Osteoblast (primary cell): ENCODE results near the gene PTGR2. TPM values are rescaled to one million over a fixed set of nuclear protein-coding genes. Genes with fewer than 3 reads are reported as not detected.

Source experiments
- DNase-seq: peaks from one replicate; pipeline ENCODE4 v3.0.0; 2011; ENCODE audit warnings: low spot score, mixed read lengths; ENCODE audit not compliant: insufficient read length; ENCODE audit errors: missing footprints
- H2AFZ ChIP-seq: 2 replicates; pipeline ENCODE4 v1.6.0; 2011; ENCODE audit warnings: mild to moderate bottlenecking, low read length
- H3K27ac ChIP-seq: 2 replicates; pipeline ENCODE4 v1.5.1; 2011; ENCODE audit warnings: mild to moderate bottlenecking, low read depth, low read length, moderate library complexity
- H3K27me3 ChIP-seq: 2 replicates; pipeline ENCODE4 v1.6.0; 2012; ENCODE audit warnings: mild to moderate bottlenecking, control low read depth, inconsistent platforms, low read length, moderate library complexity; ENCODE audit not compliant: insufficient read depth
- H3K36me3 ChIP-seq: 2 replicates; pipeline ENCODE4 v1.5.1; 2011; ENCODE audit warnings: mild to moderate bottlenecking, low read length, control low read depth, moderate library complexity; ENCODE audit not compliant: insufficient read depth
- H3K4me1 ChIP-seq: 2 replicates; pipeline ENCODE4 v1.5.1; 2011; ENCODE audit warnings: mild to moderate bottlenecking, low read length, control low read depth, moderate library complexity; ENCODE audit not compliant: insufficient read depth
- H3K4me2 ChIP-seq: 2 replicates; pipeline ENCODE4 v1.6.0; 2011; ENCODE audit warnings: mild to moderate bottlenecking, low read length; ENCODE audit not compliant: insufficient read depth
- H3K4me3 ChIP-seq: fragments of 200-600 bp; sonication (generic); 3 replicates; pipeline ENCODE4 v1.5.1; 2012; ENCODE audit warnings: mild to moderate bottlenecking, low read length, inconsistent platforms; ENCODE audit not compliant: insufficient read depth
- H3K79me2 ChIP-seq: 2 replicates; pipeline ENCODE4 v1.6.0; 2012; ENCODE audit warnings: mild to moderate bottlenecking, low read length, control low read depth, inconsistent platforms; ENCODE audit not compliant: insufficient read depth
- H3K9me3 ChIP-seq: 2 replicates; pipeline ENCODE4 v1.5.1; 2011; ENCODE audit warnings: low read depth, low read length, control low read depth
- H4K20me1 ChIP-seq: 2 replicates; pipeline ENCODE4 v1.6.0; 2012; ENCODE audit warnings: mild to moderate bottlenecking, low read length, control low read depth; ENCODE audit not compliant: insufficient read depth
- CTCF ChIP-seq: IDR thresholded peaks from 2 replicates; pipeline ENCODE4 v1.5.1; 2011; ENCODE audit warnings: mild to moderate bottlenecking, low read depth, low read length, moderate library complexity; ENCODE audit errors: extremely low read depth
- total RNA-seq: library from RNA; depleted of rRNA; stranded (reverse); fragments of >200 nt; gene quantifications from 2 replicates; pipeline ENCODE4 v1.2.3, GENCODE V29; 2012

PTGR2 gene
- total RNA-seq, 1 donor = 7.2 TPM

- Histone ChIP-seq H3K36me3 (no peaks in the 10 kb centered on the region), H3K27ac (no peak overlapping the region)
Measured at GRCh38 chr14:73809391-73809790, 42.2 kb upstream of the PTGR2 start.

GRCh38 chr14:73810478-73811163 is 41.0 kb upstream of the PTGR2 start:
- no peaks in the 10 kb centered on the region for H4K20me1 ChIP-seq
- H3K4me3 ChIP-seq = no peak overlapping the region
- H3K79me2 ChIP-seq = no peaks in the 10 kb centered on the region
- H2AFZ ChIP-seq = no peak overlapping the region
- no peaks in the 10 kb centered on the region for H3K4me1 ChIP-seq
- H3K36me3 ChIP-seq = no peaks in the 10 kb centered on the region
- H3K27ac ChIP-seq = no peak overlapping the region
- DNase-seq = no peak
- no peaks in the 10 kb centered on the region for H3K9me3 ChIP-seq
- no peak for TF ChIP-seq CTCF
- H3K27me3 ChIP-seq = no peaks in the 10 kb centered on the region
- no peak overlapping the region for H3K4me2 ChIP-seq

More at GRCh38 chr14:73809391-73809790, 42.2 kb upstream of the PTGR2 start:
- no peak for TF ChIP-seq CTCF
- no peak overlapping the region for H3K4me2 ChIP-seq
- no peaks in the 10 kb centered on the region for H3K9me3 ChIP-seq
- H4K20me1 ChIP-seq = no peaks in the 10 kb centered on the region
- H3K27me3 ChIP-seq = no peaks in the 10 kb centered on the region
- H3K4me1 ChIP-seq = no peaks in the 10 kb centered on the region
- H3K79me2 ChIP-seq = no peaks in the 10 kb centered on the region
- DNase-seq = no peak
- H2AFZ ChIP-seq = no peak overlapping the region
- H3K4me3 ChIP-seq = no peak overlapping the region

- Histone ChIP-seq H3K36me3 (no peaks in the 10 kb centered on the region), H3K27me3 (no peaks in the 10 kb centered on the region), H3K27ac (no peak overlapping the region), H4K20me1 (no peaks in the 10 kb centered on the region), H3K4me3 (no peak overlapping the region), H2AFZ (no peak overlapping the region), H3K9me3 (no peaks in the 10 kb centered on the region), H3K4me1 (no peaks in the 10 kb centered on the region), H3K4me2 (no peak overlapping the region), H3K79me2 (no peaks in the 10 kb centered on the region)
- no peak for TF ChIP-seq CTCF
- DNase-seq = peak; percentile 74
Measured at GRCh38 chr14:73811164-73811503, 40.5 kb upstream of the PTGR2 start.

- Histone ChIP-seq H3K27ac (no peak overlapping the region), H3K4me2 (no peak overlapping the region), H3K4me3 (no peak overlapping the region), H3K36me3 (no peaks in the 10 kb centered on the region), H3K4me1 (no peaks in the 10 kb centered on the region), H3K79me2 (no peaks in the 10 kb centered on the region), H3K9me3 (no peaks in the 10 kb centered on the region), H3K27me3 (no peaks in the 10 kb centered on the region), H4K20me1 (no peaks in the 10 kb centered on the region), H2AFZ (peak overlapping the region; percentile 18)
- DNase-seq = no peak
- no peak for TF ChIP-seq CTCF
Measured at GRCh38 chr14:73814153-73814552, 37.5 kb upstream of the PTGR2 start.
